Ammon's horn (tissue), 1 donor: ENCODE results near the gene KNDC1.
A peak's percentile ranks its signal among the peaks of the same experiment; 100 is the strongest.
"Not testable (repeated sequence)": the region's sequence is repeated elsewhere in the genome, so short reads cannot be mapped to it uniquely, and the experiment has no call there.

Experiments
- DNase-seq: peaks from one replicate; pipeline ENCODE4 v3.0.0-alpha.2; 2016; ENCODE audit warnings: low spot score

KNDC1 gene

GRCh38 chr10:133124357-133125211 is 35.4 kb upstream of the KNDC1 start:
- DNase-seq: no peak

DNA sequence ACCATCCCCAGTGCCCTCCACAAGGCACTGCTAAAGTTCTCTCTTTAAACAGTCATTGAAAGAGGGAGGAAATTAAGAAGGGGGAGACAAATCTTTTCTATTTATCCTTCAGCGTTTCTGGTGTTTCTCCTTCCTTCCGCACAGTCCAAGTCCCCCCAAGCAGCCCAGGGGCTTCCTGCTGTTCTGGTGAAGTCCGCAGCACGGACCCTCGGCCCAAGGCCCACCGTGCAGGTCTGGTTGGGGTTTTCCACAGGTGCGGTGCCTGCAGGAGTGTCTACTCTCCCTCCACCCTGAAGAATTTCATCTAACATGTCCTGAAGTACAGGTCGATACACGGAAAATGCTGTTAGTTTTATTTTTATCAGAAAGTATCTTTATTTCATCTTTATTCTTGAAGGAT is 34.1 kb upstream of the KNDC1 start:
- DNase-seq: no peak

DNA sequence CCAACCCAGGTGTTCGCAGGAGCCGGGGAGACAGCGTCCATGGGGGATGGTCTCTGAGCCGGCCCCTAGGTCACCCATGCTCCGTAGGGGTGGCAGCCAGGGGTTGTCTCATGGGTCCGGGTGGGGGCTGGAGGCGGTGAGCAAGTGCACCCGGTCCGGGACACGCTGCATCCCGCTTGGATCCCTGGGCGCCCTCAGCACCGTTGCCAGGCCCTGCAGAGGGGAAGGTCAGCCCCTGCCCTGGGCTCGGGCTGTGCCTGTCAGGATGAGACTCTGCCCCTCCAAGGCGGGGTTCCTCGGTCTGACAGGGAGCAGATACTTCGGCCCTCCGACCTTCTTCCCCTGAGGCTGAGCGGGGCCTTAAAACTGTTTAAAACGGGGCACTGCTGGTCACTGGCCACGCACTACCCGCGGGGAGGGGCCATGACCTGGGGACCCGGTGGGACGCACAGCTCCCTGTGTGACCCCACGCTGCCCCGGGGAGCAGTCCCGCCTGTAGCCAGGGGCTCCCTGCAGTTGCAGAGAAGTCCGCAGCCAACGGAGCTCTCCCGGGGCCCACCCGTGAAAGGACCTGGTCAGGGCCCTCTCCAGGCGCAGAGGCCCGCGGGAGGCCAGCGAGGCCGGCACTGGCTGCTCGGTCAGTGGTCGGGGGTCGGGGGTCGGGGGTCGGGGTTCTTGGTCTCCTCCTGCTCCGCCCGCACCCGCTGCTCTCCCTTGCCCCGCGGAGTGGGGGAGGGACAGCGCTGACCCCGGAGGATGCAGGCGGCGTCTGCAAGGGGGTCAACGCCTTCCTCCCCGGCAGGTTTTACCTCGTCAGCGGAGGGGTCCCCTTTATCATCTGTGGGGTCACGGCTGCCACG is 33.4 kb upstream of the KNDC1 start:
- no peak for DNase-seq

GRCh38 chr10:133127291-133128125 is 32.5 kb upstream of the KNDC1 start:
- DNase-seq: no peak

- DNase-seq: no peak
These were observed 31.6 kb upstream of the KNDC1 start for GRCh38 chr10:133128126-133129070.

GRCh38 chr10:133129071-133129858 is 30.8 kb upstream of the KNDC1 start:
- DNase-seq: no peak

- no peak for DNase-seq
These were observed 30.0 kb upstream of the KNDC1 start for GRCh38 chr10:133129859-133130495.

DNA sequence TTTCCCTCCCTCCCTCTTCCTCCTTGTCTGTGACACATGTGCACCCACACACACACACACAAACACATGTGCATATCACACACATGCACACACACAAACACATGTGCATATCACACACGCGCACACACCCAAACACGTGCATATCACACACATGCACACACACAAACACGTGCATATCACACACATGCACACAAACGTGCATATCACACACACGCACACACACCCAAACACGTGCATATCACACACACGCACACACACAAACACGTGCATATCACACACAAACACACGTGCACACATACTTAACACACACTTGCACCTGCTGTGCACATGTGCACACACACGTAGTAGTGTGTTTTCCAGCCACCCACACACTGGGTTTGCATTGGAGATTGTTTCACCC is 29.4 kb upstream of the KNDC1 start:
- no peak for DNase-seq

GRCh38 chr10:133131053-133131452 is 29.0 kb upstream of the KNDC1 start:
- DNase-seq: no peak

DNA sequence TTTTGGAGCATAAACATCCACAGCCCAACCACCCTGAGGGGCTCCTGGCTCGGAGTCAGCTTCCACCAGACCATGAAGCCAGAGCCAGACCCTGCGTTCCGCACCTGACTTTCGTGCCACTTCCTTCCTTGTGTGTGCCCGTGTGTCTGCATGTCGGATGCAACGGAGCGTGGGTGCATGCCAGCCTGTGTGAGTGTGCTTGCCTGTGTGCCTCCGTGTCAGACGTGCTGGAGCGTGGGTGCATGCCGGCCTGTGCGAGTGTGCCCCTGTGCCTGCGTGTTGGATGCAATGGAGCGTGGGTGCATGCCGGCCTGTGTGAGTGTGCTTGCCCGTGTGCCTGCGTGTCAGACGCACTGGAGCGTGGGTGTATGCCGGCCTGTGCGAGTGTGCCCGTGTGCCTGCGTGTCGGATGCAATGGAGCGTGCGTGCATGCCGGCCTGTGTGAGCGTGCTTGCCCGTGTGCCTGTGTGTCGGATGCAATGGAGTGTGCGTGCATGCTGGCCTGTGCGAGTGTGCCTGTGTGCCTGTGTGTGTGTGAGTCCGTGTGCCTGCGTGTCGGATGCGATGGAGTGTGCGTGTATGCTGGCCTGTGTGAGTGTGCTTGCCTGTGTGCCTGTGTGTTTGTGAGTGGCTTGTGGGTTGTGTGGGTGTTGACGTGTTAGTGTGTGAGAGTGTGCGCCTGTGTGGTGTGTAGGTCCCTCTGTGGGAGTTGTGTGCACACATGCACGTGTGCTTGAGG is 28.1 kb upstream of the KNDC1 start:
- DNase-seq: peak; percentile 37

GRCh38 chr10:133132473-133133291 is 27.3 kb upstream of the KNDC1 start:
- no peak for DNase-seq

GRCh38 chr10:133133471-133134231 is 26.4 kb upstream of the KNDC1 start:
- no peak for DNase-seq

DNA sequence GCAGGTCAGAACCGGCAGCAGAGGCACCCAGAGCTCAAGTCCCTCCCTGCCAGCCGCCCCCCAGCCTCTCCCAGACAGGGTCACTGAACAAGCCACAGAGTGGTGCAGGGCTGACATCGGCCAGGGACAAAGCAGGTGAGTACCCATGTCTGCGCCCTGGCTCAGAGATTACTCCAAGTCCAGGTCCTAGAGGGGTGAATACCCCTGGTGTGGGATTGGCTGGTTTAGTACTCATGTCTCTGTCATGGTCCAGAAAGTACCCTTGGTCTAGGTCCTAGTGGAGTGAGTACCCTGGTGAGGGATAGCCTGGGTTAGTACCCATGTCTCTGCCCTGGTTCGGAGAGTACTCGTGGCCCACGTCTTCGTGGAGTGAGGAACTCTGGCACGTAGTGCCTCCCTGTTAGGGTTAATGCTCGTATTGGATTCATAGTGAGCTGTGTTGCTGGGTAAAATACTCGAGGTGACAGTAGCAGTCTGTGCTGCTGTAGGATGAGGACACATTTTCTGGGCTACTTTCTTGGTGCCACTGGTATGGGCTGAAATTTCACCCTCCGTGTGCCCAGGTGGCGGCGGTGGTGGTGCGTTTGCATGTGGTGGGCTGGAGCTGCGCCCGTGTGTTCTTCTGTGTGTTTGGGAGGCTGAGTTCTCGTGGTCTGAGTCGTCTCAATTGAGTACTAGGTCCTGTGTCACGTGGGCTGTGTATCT is 25.5 kb upstream of the KNDC1 start:
- no peak for DNase-seq

GRCh38 chr10:133135116-133135465 is 24.9 kb upstream of the KNDC1 start:
- no peak for DNase-seq

DNA sequence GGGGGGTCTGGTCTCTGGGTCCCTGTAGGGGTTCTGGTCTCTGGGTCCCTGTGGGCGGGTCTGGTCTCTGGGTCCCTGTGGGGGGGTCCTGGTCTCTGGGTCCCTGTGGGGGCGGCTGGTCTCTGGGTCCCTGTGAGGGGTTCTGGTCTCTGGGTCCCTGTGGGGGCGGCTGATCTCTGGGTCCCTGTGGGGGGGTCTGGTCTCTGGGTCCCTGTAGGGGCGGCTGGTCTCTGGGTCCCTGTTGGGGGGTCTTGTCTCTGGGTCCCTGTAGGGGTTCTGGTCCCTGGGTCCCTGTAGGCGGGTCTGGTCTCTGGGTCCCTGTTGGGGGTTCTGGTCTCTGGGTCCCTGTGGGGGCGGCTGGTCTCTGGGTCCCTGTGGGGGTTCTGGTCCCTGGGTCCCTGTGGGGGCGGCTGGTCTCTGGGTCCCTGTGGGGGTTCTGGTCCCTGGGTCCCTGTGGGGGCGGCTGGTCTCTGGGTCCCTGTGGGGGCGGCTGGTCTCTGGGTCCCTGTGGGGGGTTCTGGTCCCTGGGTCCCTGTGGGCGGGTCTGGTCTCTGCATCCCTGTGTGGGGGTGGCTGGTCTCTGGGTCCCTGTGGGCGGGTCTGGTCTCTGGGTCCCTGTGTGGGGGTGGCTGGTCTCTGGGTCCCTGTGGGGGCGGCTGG is 22.4 kb upstream of the KNDC1 start:
- not testable (repeated sequence) for DNase-seq

DNA sequence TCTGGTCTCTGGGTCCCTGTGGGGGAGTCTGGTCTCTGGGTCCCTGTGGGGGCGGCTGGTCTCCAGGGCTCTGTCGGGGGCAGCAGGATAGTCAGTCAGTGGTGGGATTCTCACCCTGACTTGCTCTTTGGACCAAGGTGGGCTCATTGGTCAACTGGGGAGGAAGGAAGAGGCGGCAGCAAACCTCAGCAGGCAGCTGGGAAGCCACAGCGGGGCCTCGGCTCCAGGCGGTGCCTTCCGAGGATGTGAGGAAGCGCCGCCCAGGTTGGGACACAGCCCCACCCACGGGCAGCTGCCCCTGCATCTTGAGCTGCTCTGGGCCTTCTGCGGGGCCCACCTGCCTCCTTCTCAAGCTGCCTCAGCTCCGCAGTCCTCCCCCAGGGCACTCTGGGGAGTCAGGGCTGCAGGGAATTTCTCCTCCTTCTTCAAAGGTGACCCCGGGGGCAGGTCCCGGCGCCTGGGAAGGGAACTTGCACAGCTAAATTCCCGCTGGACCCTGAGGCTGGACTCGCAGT is 20.4 kb upstream of the KNDC1 start:
- DNase-seq: no peak
